H9 (cell line): ENCODE measurements around the gene PCGF3. TPM values are rescaled to one million over a fixed set of nuclear protein-coding genes. Genes with fewer than 3 reads are reported as not detected.
A peak's percentile ranks its signal among the peaks of the same experiment; 100 is the strongest.

ENCODE experiments used
- DNase-seq: peaks from one replicate; pipeline ENCODE4 v3.0.0-alpha.2; 2017
- H2AFZ ChIP-seq: one replicate; pipeline ENCODE4 v1.6.1; 2013; ENCODE audit warnings: mild to moderate bottlenecking, low read length, control low read depth, moderate library complexity
- H2AK5ac ChIP-seq: 2 replicates; pipeline ENCODE4 v1.6.1; 2013; ENCODE audit warnings: low read length, control low read depth, mixed read lengths; ENCODE audit not compliant: insufficient read length
- H2BK120ac ChIP-seq: one replicate; pipeline ENCODE4 v1.6.1; 2013; ENCODE audit warnings: low read depth, mild to moderate bottlenecking, low read length, control low read depth, inconsistent platforms; ENCODE audit not compliant: poor library complexity, severe bottlenecking
- H2BK12ac ChIP-seq: 2 replicates; pipeline ENCODE4 v1.6.1; 2013; ENCODE audit warnings: low read length, control low read depth, mixed read lengths, low read depth; ENCODE audit not compliant: insufficient read length
- H2BK15ac ChIP-seq: 2 replicates; pipeline ENCODE4 v1.6.1; 2013; ENCODE audit warnings: low read depth, low read length, control low read depth
- H2BK20ac ChIP-seq: one replicate; pipeline ENCODE4 v1.6.1; 2013; ENCODE audit warnings: low read depth, mild to moderate bottlenecking, low read length, control low read depth, inconsistent platforms; ENCODE audit not compliant: poor library complexity, severe bottlenecking
- H2BK5ac ChIP-seq: 2 replicates; pipeline ENCODE4 v1.6.1; 2013; ENCODE audit warnings: low read length, control low read depth, mixed read lengths; ENCODE audit not compliant: insufficient read length
- H3K14ac ChIP-seq: 2 replicates; pipeline ENCODE4 v1.6.1; 2013; ENCODE audit warnings: low read length, control low read depth; ENCODE audit not compliant: insufficient read depth
- H3K18ac ChIP-seq: 2 replicates; pipeline ENCODE4 v1.6.1; 2013; ENCODE audit warnings: low read depth, mild to moderate bottlenecking, mixed read lengths, low read length, control low read depth; ENCODE audit not compliant: insufficient read length
- H3K23ac ChIP-seq: 2 replicates; pipeline ENCODE4 v1.6.1; 2013; ENCODE audit warnings: low read length, control low read depth, mixed read lengths, low read depth; ENCODE audit not compliant: insufficient read length
- H3K23me2 ChIP-seq: 2 replicates; pipeline ENCODE4 v1.6.1; 2013; ENCODE audit warnings: low read depth, mild to moderate bottlenecking, mixed read lengths, low read length, control low read depth; ENCODE audit not compliant: insufficient read length, poor library complexity, severe bottlenecking
- H3K27ac ChIP-seq: 2 replicates; pipeline ENCODE4 v1.5.1; 2013; ENCODE audit warnings: low read length, control low read depth, mixed read lengths, low read depth; ENCODE audit not compliant: insufficient read length
- H3K27me3 ChIP-seq: 2 replicates; pipeline ENCODE4 v1.6.1; 2013; ENCODE audit warnings: low read length, control low read depth, inconsistent platforms; ENCODE audit not compliant: insufficient read depth
- H3K4ac ChIP-seq: 2 replicates; pipeline ENCODE4 v1.6.1; 2013; ENCODE audit warnings: low read depth, mild to moderate bottlenecking, control low read depth, inconsistent platforms, low read length, moderate library complexity
- H3K4me1 ChIP-seq: 2 replicates; pipeline ENCODE4 v1.6.1; 2013; ENCODE audit warnings: low read length, control low read depth, inconsistent platforms; ENCODE audit not compliant: insufficient read depth
- H3K4me2 ChIP-seq: 2 replicates; pipeline ENCODE4 v1.6.1; 2013; ENCODE audit warnings: low read length, control low read depth, mixed read lengths; ENCODE audit not compliant: insufficient read length, insufficient read depth
- H3K56ac ChIP-seq: 2 replicates; pipeline ENCODE4 v1.6.1; 2013; ENCODE audit warnings: low read depth, mild to moderate bottlenecking, mixed read lengths, low read length, control low read depth; ENCODE audit not compliant: insufficient read length
- H3K79me1 ChIP-seq: 2 replicates; pipeline ENCODE4 v1.6.1; 2013; ENCODE audit warnings: low read depth, mild to moderate bottlenecking, moderate library complexity, low read length, control low read depth, inconsistent platforms; ENCODE audit not compliant: insufficient read depth, poor library complexity, severe bottlenecking
- H3K79me2 ChIP-seq: 2 replicates; pipeline ENCODE4 v1.6.1; 2013; ENCODE audit warnings: low read length, control low read depth, inconsistent platforms; ENCODE audit not compliant: insufficient read depth
- H3K9ac ChIP-seq: 2 replicates; pipeline ENCODE4 v1.6.1; 2013; ENCODE audit warnings: low read length, control low read depth, mixed read lengths; ENCODE audit not compliant: insufficient read length; ENCODE audit errors: extremely low read depth
- H3K9me3 ChIP-seq: one replicate; pipeline ENCODE4 v1.6.1; 2013; ENCODE audit warnings: low read depth, low read length, inconsistent platforms; ENCODE audit not compliant: control insufficient read depth
- H3T11ph ChIP-seq: one replicate; pipeline ENCODE4 v1.6.1; 2013; ENCODE audit warnings: mild to moderate bottlenecking, low read length, control low read depth, inconsistent platforms
- H4K20me1 ChIP-seq: one replicate; pipeline ENCODE4 v1.6.1; 2013; ENCODE audit not compliant: control insufficient read depth, insufficient read length, insufficient read depth
- H4K5ac ChIP-seq: 2 replicates; pipeline ENCODE4 v1.6.1; 2013; ENCODE audit warnings: low read depth, mild to moderate bottlenecking, mixed read lengths, low read length, control low read depth; ENCODE audit not compliant: insufficient read length
- H4K8ac ChIP-seq: replicated peaks from 2 replicates; pipeline ENCODE4 v1.6.1; 2013; ENCODE audit warnings: low read length, control low read depth, mixed read lengths, low read depth; ENCODE audit not compliant: insufficient read length
- H4K91ac ChIP-seq: 2 replicates; pipeline ENCODE4 v1.6.1; 2013; ENCODE audit warnings: low read depth, mild to moderate bottlenecking, moderate library complexity, mixed read lengths, low read length, control low read depth; ENCODE audit not compliant: insufficient read length
- H3K27ac Mint-ChIP-seq, 3 experiments: 2 replicates in 2 of 3; 3 replicates in 1 of 3; pipeline ENCODE4 v1.8.0; 2020 to 2021; ENCODE audit warnings: mixed read lengths in 3 of 3, mild to moderate bottlenecking in 1 of 3, moderate library complexity in 1 of 3
- H3K27me3 Mint-ChIP-seq: 2 replicates; pipeline ENCODE4 v1.8.0; 2021; ENCODE audit warnings: low read depth, mild to moderate bottlenecking, moderate library complexity, mixed read lengths
- H3K36me3 Mint-ChIP-seq, 3 experiments: 2 replicates in 2 of 3; 3 replicates in 1 of 3; pipeline ENCODE4 v1.8.0; 2020 to 2021; ENCODE audit warnings: low read depth in 3 of 3, mixed read lengths in 3 of 3; ENCODE audit not compliant: insufficient read depth in 1 of 3
- H3K4me1 Mint-ChIP-seq, 2 experiments: 2 replicates each; pipeline ENCODE4 v1.8.0; 2020; ENCODE audit warnings: mixed read lengths in 2 of 2
- H3K4me3 Mint-ChIP-seq, 2 experiments: 2 replicates in 1 of 2; 3 replicates in 1 of 2; pipeline ENCODE4 v1.8.0; 2020 to 2021; ENCODE audit warnings: mild to moderate bottlenecking in 2 of 2, mixed read lengths in 2 of 2, moderate library complexity in 1 of 2
- H3K9me3 Mint-ChIP-seq, 2 experiments: 2 replicates in 1 of 2; 3 replicates in 1 of 2; pipeline ENCODE4 v1.8.0; 2020; ENCODE audit warnings: mild to moderate bottlenecking in 2 of 2, mixed read lengths in 2 of 2, moderate library complexity in 1 of 2
- WGBS: extraction: QIAGEN DNeasy Blood & Tissue Kit; methylation state at CpG from one replicate; pipeline ENCODE4 v1.1.7; 2013; ENCODE audit warnings: missing lambda C conversion rate, low lambda C conversion rate, mixed read lengths; ENCODE audit not compliant: insufficient read length; ENCODE audit errors: extremely low coverage; 5-methylcytosine and 5-hydroxymethylcytosine counted together
- total RNA-seq: library from RNA; stranded (reverse); gene quantifications from 2 replicates; pipeline ENCODE4 v1.2.1, GENCODE V29; 2021
- TF ChIP-seq, protein P1 (sequence below): fragments of 200-600 bp; sonication (generic); conservative IDR thresholded peaks from 3 replicates; pipeline ENCODE4 v1.8.0; 2021; ENCODE audit warnings: antibody characterized with exemption, mild to moderate bottlenecking

The PCGF3 gene
- total RNA-seq, 1 experiment from 2014 or later, result 43.1 TPM

DNA sequence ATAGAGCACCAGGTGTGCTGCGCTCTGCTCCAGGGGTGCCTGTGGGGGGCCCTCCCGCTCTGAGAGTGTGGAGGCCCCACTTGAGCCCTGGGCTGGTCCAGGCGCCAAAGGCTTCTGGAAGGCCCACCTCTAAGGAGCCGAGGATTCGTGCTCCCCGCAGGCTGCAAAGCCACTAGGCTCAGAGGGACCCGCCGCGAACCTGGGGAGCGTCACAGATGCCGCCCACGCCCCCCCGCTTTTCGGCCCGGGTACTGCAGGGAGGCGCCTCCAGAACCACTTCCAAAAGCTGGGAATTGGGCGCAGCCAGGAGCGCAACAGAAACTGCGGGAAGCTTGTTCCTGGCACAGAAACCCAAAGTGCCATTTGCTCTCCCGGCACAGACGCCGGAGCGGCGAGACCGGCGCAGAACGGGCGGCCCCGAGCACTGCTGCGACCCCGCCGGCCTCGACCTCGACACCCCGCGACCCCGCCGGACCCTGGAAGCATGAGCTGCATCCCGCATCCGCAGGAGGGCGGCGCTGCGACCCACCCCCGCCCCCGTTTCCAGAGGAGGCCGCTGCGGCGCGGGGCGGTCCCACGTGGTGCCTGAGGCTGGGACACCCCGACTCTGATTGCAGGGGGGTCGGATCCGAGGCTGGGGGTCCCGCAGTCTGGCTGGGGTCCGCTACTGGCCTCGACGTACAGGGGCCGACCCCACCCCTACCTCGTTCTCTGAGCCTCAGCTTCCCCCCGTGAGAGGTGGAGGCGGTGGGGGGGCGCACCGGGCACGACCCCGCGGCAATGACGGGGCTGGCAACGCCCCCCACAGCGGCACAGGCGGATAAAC lies 89.5 kb downstream of the PCGF3 start:
- Histone ChIP-seq H2BK12ac (no peak overlapping the region), H3K23ac (no peak overlapping the region), H3T11ph (no peak overlapping the region), H3K56ac (no peak overlapping the region), H3K4me1 (no peaks in the 10 kb centered on the region; the same call in 1 of the 2 replicates), H2AK5ac (no peak overlapping the region), H3K27ac (no peak overlapping the region), H4K20me1 (no peaks in the 10 kb centered on the region), H3K9me3 (no peaks in the 10 kb centered on the region), H3K4ac (no peak overlapping the region), H3K27me3 (peaks cover 4% of the 10 kb centered on the region; the same call in 1 of the 2 replicates), H2BK20ac (no peak overlapping the region), H2AFZ (no peak overlapping the region), H3K14ac (no peak overlapping the region), H4K91ac (no peak overlapping the region), H3K4me2 (peak overlapping the region; percentile 34), H2BK15ac (no peak overlapping the region), H2BK5ac (no peak overlapping the region), H3K23me2 (no peaks in the 10 kb centered on the region), H4K5ac (no peak overlapping the region), H3K79me1 (no peaks in the 10 kb centered on the region), H3K18ac (no peak overlapping the region), H4K8ac (no peak overlapping the region), H3K79me2 (no peaks in the 10 kb centered on the region), H3K9ac (no peak overlapping the region), H2BK120ac (no peak overlapping the region)
- Mint-ChIP-seq H3K27me3 (peaks cover 70% of the 10 kb centered on the region), H3K36me3 (0 out of 7 replicates have a peak, but pooled peaks cover 0 to 1% (median 0%) of the 10 kb centered on the region in 3 experiments), H3K4me1 (peaks cover 22 to 23% of the 10 kb centered on the region in 2 experiments), H3K27ac (no peak overlapping the region), H3K4me3 (peak overlapping the region in 1 of 2 experiments; percentile 65; a peak in 2 of 5 replicates), H3K9me3 (peaks cover 0 to 2% of the 10 kb centered on the region in 2 experiments; a peak in 1 of 5 replicates)
- TF ChIP-seq, protein P1, sequence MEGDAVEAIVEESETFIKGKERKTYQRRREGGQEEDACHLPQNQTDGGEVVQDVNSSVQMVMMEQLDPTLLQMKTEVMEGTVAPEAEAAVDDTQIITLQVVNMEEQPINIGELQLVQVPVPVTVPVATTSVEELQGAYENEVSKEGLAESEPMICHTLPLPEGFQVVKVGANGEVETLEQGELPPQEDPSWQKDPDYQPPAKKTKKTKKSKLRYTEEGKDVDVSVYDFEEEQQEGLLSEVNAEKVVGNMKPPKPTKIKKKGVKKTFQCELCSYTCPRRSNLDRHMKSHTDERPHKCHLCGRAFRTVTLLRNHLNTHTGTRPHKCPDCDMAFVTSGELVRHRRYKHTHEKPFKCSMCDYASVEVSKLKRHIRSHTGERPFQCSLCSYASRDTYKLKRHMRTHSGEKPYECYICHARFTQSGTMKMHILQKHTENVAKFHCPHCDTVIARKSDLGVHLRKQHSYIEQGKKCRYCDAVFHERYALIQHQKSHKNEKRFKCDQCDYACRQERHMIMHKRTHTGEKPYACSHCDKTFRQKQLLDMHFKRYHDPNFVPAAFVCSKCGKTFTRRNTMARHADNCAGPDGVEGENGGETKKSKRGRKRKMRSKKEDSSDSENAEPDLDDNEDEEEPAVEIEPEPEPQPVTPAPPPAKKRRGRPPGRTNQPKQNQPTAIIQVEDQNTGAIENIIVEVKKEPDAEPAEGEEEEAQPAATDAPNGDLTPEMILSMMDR, result no peak
- DNase-seq, result no peak
- no CpG with 5 or more reads among the region's 71 CpGs for WGBS
